GM19372 (cell line): ENCODE data around the gene OR1F1.
"Not testable (repeated sequence)": the region's sequence is repeated elsewhere in the genome, so short reads cannot be mapped to it uniquely, and the experiment has no call there.

ENCODE experiments used
- ATAC-seq: cut with Tn5 transposase; IDR thresholded peaks from one replicate; pipeline ENCODE4 v1.9.1; 2021; ENCODE audit warnings: mild to moderate bottlenecking, low read depth, moderate library complexity; ENCODE audit not compliant: unreplicated experiment

OR1F1 gene

GRCh38 chr16:3150346-3151218 is 37.4 kb upstream of the OR1F1 start:
- ATAC-seq: peak; percentile 73

- ATAC-seq: no peak
These were observed 36.1 kb upstream of the OR1F1 start for GRCh38 chr16:3152027-3152276.

GRCh38 chr16:3152277-3152990 is 35.6 kb upstream of the OR1F1 start:
- ATAC-seq: no peak

- no peak for ATAC-seq
These were observed 35.0 kb upstream of the OR1F1 start for GRCh38 chr16:3152991-3153368.

GRCh38 chr16:3155181-3155580 is 32.8 kb upstream of the OR1F1 start:
- ATAC-seq: no peak

- no peak for ATAC-seq
These were observed 32.0 kb upstream of the OR1F1 start for GRCh38 chr16:3155972-3156371.

- ATAC-seq: no peak
These were observed 30.6 kb upstream of the OR1F1 start for GRCh38 chr16:3157229-3158025.

- no peak for ATAC-seq
These were observed 29.9 kb upstream of the OR1F1 start for GRCh38 chr16:3158026-3158509.

- peak; percentile 56 for ATAC-seq
These were observed 29.3 kb upstream of the OR1F1 start for GRCh38 chr16:3158510-3159314.

- ATAC-seq: no peak
These were observed 26.6 kb upstream of the OR1F1 start for GRCh38 chr16:3161235-3162018.

- ATAC-seq: no peak
These were observed 23.6 kb upstream of the OR1F1 start for GRCh38 chr16:3164121-3164991.

GRCh38 chr16:3165111-3165822 is 22.7 kb upstream of the OR1F1 start:
- no peak for ATAC-seq

GRCh38 chr16:3166505-3166886 is 21.5 kb upstream of the OR1F1 start:
- no peak for ATAC-seq

GRCh38 chr16:3168729-3169128 is 19.3 kb upstream of the OR1F1 start:
- not testable (repeated sequence) for ATAC-seq

GRCh38 chr16:3170440-3171180 is 17.4 kb upstream of the OR1F1 start:
- ATAC-seq: no peak

GRCh38 chr16:3171181-3171854 is 16.7 kb upstream of the OR1F1 start:
- ATAC-seq: no peak
